COLO668 (cell line): ENCODE measurements around the gene UHMK1.
"Not testable (repeated sequence)": the region's sequence is repeated elsewhere in the genome, so short reads cannot be mapped to it uniquely, and the experiment has no call there.

Experiments
- DNase-seq: peaks from one replicate; lab custom pipeline; 2025; ENCODE audit not compliant: unreplicated experiment; lab: John Stamatoyannopoulos, UW

Gene UHMK1

GRCh38 chr1:162497723-162498495 is at the start of gene UHMK1:
TSS of gene UHMK1 (plus strand) at chr1:162497818. CDS start at chr1:162498001, 183 bp downstream.
- peak; percentile 92 for DNase-seq

GRCh38 chr1:162454361-162454760 is 43.3 kb upstream of the UHMK1 start:
- DNase-seq: not testable (repeated sequence)

GRCh38 chr1:162456323-162456722 is 41.3 kb upstream of the UHMK1 start:
- no peak for DNase-seq

GRCh38 chr1:162458236-162458635 is 39.4 kb upstream of the UHMK1 start:
- peak; percentile 21 for DNase-seq

GRCh38 chr1:162462425-162462824 is 35.2 kb upstream of the UHMK1 start:
- not testable (repeated sequence) for DNase-seq

- no peak for DNase-seq
Measured at GRCh38 chr1:162463021-162463420, 34.6 kb upstream of the UHMK1 start.

- DNase-seq: no peak
Measured at GRCh38 chr1:162466797-162467196, 30.8 kb upstream of the UHMK1 start.

GRCh38 chr1:162470216-162470615 is 27.4 kb upstream of the UHMK1 start:
- DNase-seq: no peak

- DNase-seq: no peak
Measured at GRCh38 chr1:162471290-162471853, 26.2 kb upstream of the UHMK1 start.

- DNase-seq: no peak
Measured at GRCh38 chr1:162475089-162475488, 22.5 kb upstream of the UHMK1 start.

GRCh38 chr1:162475539-162476185 is 22.0 kb upstream of the UHMK1 start:
- DNase-seq: no peak

GRCh38 chr1:162476620-162477019 is 21.0 kb upstream of the UHMK1 start:
- DNase-seq: no peak

- no peak for DNase-seq
Measured at GRCh38 chr1:162485236-162485635, 12.4 kb upstream of the UHMK1 start.

GRCh38 chr1:162487241-162487640 is 10.4 kb upstream of the UHMK1 start:
- DNase-seq: no peak

GRCh38 chr1:162488219-162488618 is 9.4 kb upstream of the UHMK1 start:
- no peak for DNase-seq

- not testable (repeated sequence) for DNase-seq
Measured at GRCh38 chr1:162495531-162496233, 1.9 kb upstream of the UHMK1 start.

- no peak for DNase-seq
Measured at GRCh38 chr1:162497104-162497722, 405 bp upstream of the UHMK1 start.

GRCh38 chr1:162498496-162498810 is 835 bp downstream of the UHMK1 start:
- no peak for DNase-seq

GRCh38 chr1:162500805-162501204 is 3.2 kb downstream of the UHMK1 start:
- DNase-seq: no peak

- no peak for DNase-seq
Measured at GRCh38 chr1:162502077-162502476, 4.5 kb downstream of the UHMK1 start.

GRCh38 chr1:162502928-162503327 is 5.3 kb downstream of the UHMK1 start:
- no peak for DNase-seq
